Measurements from ENCODE around the gene HSD3B7.
"Not testable (repeated sequence)": the region's sequence is repeated elsewhere in the genome, so short reads cannot be mapped to it uniquely, and the experiment has no call there.

HSD3B7 gene

GRCh38 chr16:31013292-31013691, 28.3 kb downstream of the HSD3B7 start:
- CTCF ChIA-PET = interaction anchor here (0.6 kb wide), 1 partner anchor 91 kb away, joined by 3 read pairs; no protein-coding TSS in a partner anchor
- not testable (repeated sequence) for H3K9me3 ChIP-seq (ENCODE audit: control insufficient read depth, insufficient read depth, low read depth, low read length); H3K36me3 ChIP-seq (ENCODE audit: control insufficient read depth in 2 of 2, insufficient read depth in 1 of 2, low read length in 2 of 2); H3K4me3 ChIP-seq (ENCODE audit: low read depth, low read length); H3K27ac ChIP-seq (ENCODE audit: extremely low read depth, low read depth, low read length); H3K4me1 ChIP-seq (ENCODE audit: control insufficient read depth, insufficient read depth, low read length)
- TF ChIP-seq ZNF513 (tag by site-specific recombination; IDR thresholded peaks at IDR 0.05) = peak; percentile 90
- POLR2A ChIA-PET = interaction anchor here (0.9 kb wide), 1 partner anchor 9 kb away, joined by 3 read pairs; no protein-coding TSS in a partner anchor

- Histone ChIP-seq H3K9me3 (ENCODE audit: control insufficient read depth, insufficient read depth, low read depth, low read length) (no peaks in the 10 kb centered on the region), H3K4me1 (ENCODE audit: control insufficient read depth, insufficient read depth, low read length) (no peaks in the 10 kb centered on the region), H3K36me3 (ENCODE audit: control insufficient read depth in 2 of 2, insufficient read depth in 1 of 2, low read length in 2 of 2) (no peaks in the 10 kb centered on the region), H3K4me3 (ENCODE audit: low read depth, low read length) (no peak overlapping the region), H3K27ac (ENCODE audit: extremely low read depth, low read depth, low read length) (no peak overlapping the region)
- CTCF ChIA-PET = interaction anchor here (0.6 to 1.4 kb wide), 8 partner anchors 10 to 286 kb away, joined by 3 to 6 read pairs (median 4); no protein-coding TSS in a partner anchor
- TF ChIP-seq GLI2 (tag by site-specific recombination; IDR thresholded peaks at IDR 0.05; ENCODE audit: borderline replicate concordance, low read depth) (no peak), CTCF (tag by site-specific recombination; IDR thresholded peaks at IDR 0.05) (peak; percentile 79), PRDM10 (tag by site-specific recombination; IDR thresholded peaks at IDR 0.05) (0 out of 2 replicates have a peak, but pooled peaks have one; percentile 9), ZNF155 (tag by site-specific recombination; IDR thresholded peaks at IDR 0.05) (no peak), KLF8 (tag by site-specific recombination; IDR thresholded peaks at IDR 0.05) (no peak), ZNF292 (tag by site-specific recombination; IDR thresholded peaks at IDR 0.05; ENCODE audit: borderline replicate concordance, low read depth) (no peak)
- POLR2A ChIA-PET = interaction anchor here (1.0 kb wide), 1 partner anchor 40 kb away, joined by 3 read pairs; no protein-coding TSS in a partner anchor
These were observed 31.0 kb downstream of the HSD3B7 start for GRCh38 chr16:31016018-31016417.

GRCh38 chr16:31017756-31018155, 32.7 kb downstream of the HSD3B7 start:
- H3K36me3 ChIP-seq (ENCODE audit: control insufficient read depth in 2 of 2, insufficient read depth in 1 of 2, low read length in 2 of 2); H3K4me3 ChIP-seq (ENCODE audit: low read depth, low read length); POLR2A ChIA-PET; H3K27ac ChIP-seq (ENCODE audit: extremely low read depth, low read depth, low read length); H3K9me3 ChIP-seq (ENCODE audit: control insufficient read depth, insufficient read depth, low read depth, low read length); CTCF ChIA-PET; H3K4me1 ChIP-seq (ENCODE audit: control insufficient read depth, insufficient read depth, low read length): not testable (repeated sequence)

GRCh38 chr16:31020536-31020935, 35.5 kb downstream of the HSD3B7 start:
- no peak overlapping the region for H3K27ac ChIP-seq (ENCODE audit: extremely low read depth, low read depth, low read length)
- POLR2A ChIA-PET = interaction anchor here (0.6 to 0.7 kb wide), 2 partner anchors 12 to 385 kb away, joined by 3 to 4 read pairs; no protein-coding TSS in a partner anchor
- no peaks in the 10 kb centered on the region for H3K36me3 ChIP-seq (ENCODE audit: control insufficient read depth in 2 of 2, insufficient read depth in 1 of 2, low read length in 2 of 2)
- CTCF ChIA-PET = interaction anchor here (0.7 kb wide), 1 partner anchor 49 kb away, joined by 3 read pairs; no protein-coding TSS in a partner anchor
- no peaks in the 10 kb centered on the region for H3K9me3 ChIP-seq (ENCODE audit: control insufficient read depth, insufficient read depth, low read depth, low read length)
- H3K4me3 ChIP-seq (ENCODE audit: low read depth, low read length) = no peak overlapping the region
- no peaks in the 10 kb centered on the region for H3K4me1 ChIP-seq (ENCODE audit: control insufficient read depth, insufficient read depth, low read length)
- TF ChIP-seq ZBTB21 (tag by site-specific recombination; IDR thresholded peaks at IDR 0.05) = no peak
- no peak for TF ChIP-seq ZNF114 (tag by site-specific recombination; IDR thresholded peaks at IDR 0.05)
- TF ChIP-seq ZNF26 (tag by site-specific recombination; IDR thresholded peaks at IDR 0.05) = no peak
- no peak for TF ChIP-seq SCRT1 (tag by site-specific recombination; IDR thresholded peaks at IDR 0.05; ENCODE audit: borderline replicate concordance)
- no peak for TF ChIP-seq ZBTB6 (tag by site-specific recombination; IDR thresholded peaks at IDR 0.05)
- TF ChIP-seq ZNF791 (tag by site-specific recombination; IDR thresholded peaks at IDR 0.05) = no peak
- no peak for TF ChIP-seq SP3 (tag by site-specific recombination; IDR thresholded peaks at IDR 0.05)
- no peak for TF ChIP-seq ZNF658 (tag by site-specific recombination; IDR thresholded peaks at IDR 0.05)
- no peak for TF ChIP-seq ZNF341 (tag by site-specific recombination; IDR thresholded peaks at IDR 0.05; ENCODE audit: low read depth)
- TF ChIP-seq ZNF629 (tag by site-specific recombination; IDR thresholded peaks at IDR 0.05) = no peak
- TF ChIP-seq ZNF521 (tag by site-specific recombination; IDR thresholded peaks at IDR 0.05) = no peak
